Measurements from ENCODE around the gene PI4K2A. TPM values are rescaled to one million over a fixed set of nuclear protein-coding genes. Genes with fewer than 3 reads are reported as not detected.

The PI4K2A gene
- total RNA-seq, 4 donors from 2014 or later, result 14.1 to 35.9 (median 18.5) TPM

- no peak for TF ChIP-seq CTCF (IDR thresholded peaks at IDR 0.05; ENCODE audit: low read depth)
Observed at GRCh38 chr10:97721871-97722780, 81.7 kb downstream of the PI4K2A start.

- no peak for TF ChIP-seq CTCF (IDR thresholded peaks at IDR 0.05; ENCODE audit: low read depth)
Observed at GRCh38 chr10:97723001-97723400, 82.5 kb downstream of the PI4K2A start.

- TF ChIP-seq CTCF (IDR thresholded peaks at IDR 0.05; ENCODE audit: low read depth), result no peak
Observed at GRCh38 chr10:97724341-97724941, 84.0 kb downstream of the PI4K2A start.

Other genes starting within 250 kb of the PI4K2A start
- 10 to 100 TPM in 3 of 4 donors, 1 to 10 TPM in 1; 9.5 to 14.9 (median 14.3) TPM for gene RRP12, start 239.3 kb upstream of the PI4K2A start, total RNA-seq
- gene PGAM1, start 214.5 kb upstream of the PI4K2A start, total RNA-seq, result 100 to 1,000 TPM; 143 to 155 (median 148) TPM
- 10 to 100 TPM; 20.5 to 25.8 (median 22.9) TPM for gene EXOSC1, start 194.7 kb upstream of the PI4K2A start, total RNA-seq
- 10 to 100 TPM; 18.1 to 22.0 (median 19.7) TPM for gene ZDHHC16, start 194.5 kb upstream of the PI4K2A start, total RNA-seq
- gene MMS19, start 142.2 kb upstream of the PI4K2A start, total RNA-seq, result 10 to 100 TPM; 57.6 to 87.8 (median 76.8) TPM
- gene UBTD1, start 141.7 kb upstream of the PI4K2A start, total RNA-seq, result 10 to 100 TPM in 2 of 4 donors, 1 to 10 TPM in 2; 3.9 to 23.4 (median 12.4) TPM
- gene ANKRD2, start 67.9 kb upstream of the PI4K2A start, total RNA-seq, result not detected
- gene HOGA1, start 56.3 kb upstream of the PI4K2A start, total RNA-seq, result 10 to 100 TPM in 1 of 4 donors, 1 to 10 TPM in 3; 4.8 to 14.1 (median 7.2) TPM
- gene C10orf62, start 51.0 kb upstream of the PI4K2A start, total RNA-seq, result under 1 TPM in 2 of 4 donors, not detected in 2; 0.44 to 0.94 TPM
- 1 to 10 TPM; 1.1 to 5.6 (median 3.7) TPM for gene MORN4, start 7.2 kb upstream of the PI4K2A start, total RNA-seq
- 100 to 1,000 TPM in 1 of 4 donors, 10 to 100 TPM in 3; 29.5 to 107 (median 61.6) TPM for gene AVPI1, start 46.6 kb downstream of the PI4K2A start, total RNA-seq
- gene MARVELD1, start 73.1 kb downstream of the PI4K2A start, total RNA-seq, result 10 to 100 TPM; 13.0 to 21.6 (median 20.8) TPM
- 10 to 100 TPM; 14.8 to 26.2 (median 21.6) TPM for gene ZFYVE27, start 96.5 kb downstream of the PI4K2A start, total RNA-seq
- gene SFRP5, start 131.3 kb downstream of the PI4K2A start, total RNA-seq, result 1 to 10 TPM in 1 of 4 donors, under 1 TPM in 1, not detected in 2; 0.49 to 1.5 TPM
- 1 to 10 TPM in 3 of 4 donors, not detected in 1; 2.6 to 3.2 (median 3.2) TPM for gene GOLGA7B, start 209.2 kb downstream of the PI4K2A start, total RNA-seq